ENCODE measurements around the gene FBXO9. TPM values are rescaled to one million over a fixed set of nuclear protein-coding genes. Genes with fewer than 3 reads are reported as not detected.
"Not testable (repeated sequence)": the region's sequence is repeated elsewhere in the genome, so short reads cannot be mapped to it uniquely, and the experiment has no call there.

The FBXO9 gene
- total RNA-seq, 1 donor from 2014 or later: 34.1 TPM

GRCh38 chr6:53045891-53046673, 19.1 kb upstream of the FBXO9 start:
- Histone ChIP-seq H3K36me3 (peaks cover under 1 to 1% of the 10 kb centered on the region in 2 donors), H3K9me3 (no peaks in the 10 kb centered on the region), H3K4me1 (peaks cover 5 to 23% of the 10 kb centered on the region in 2 donors), H3K27ac (no peak overlapping the region), H3K4me3 (no peak overlapping the region), H3K27me3 (no peaks in the 10 kb centered on the region)
- intact Hi-C loops (cut with DNase I): no loop called here
- DNase-seq (ENCODE audit: low spot score in 2 of 2): no peak
- no peak for TF ChIP-seq CTCF (IDR thresholded peaks at IDR 0.05)

GRCh38 chr6:53048431-53049195, 16.6 kb upstream of the FBXO9 start:
- peak overlapping the region in 1 of 2 donors; percentile 2 for H3K4me3 ChIP-seq
- no peaks in the 10 kb centered on the region for H3K9me3 ChIP-seq
- intact Hi-C loops (cut with DNase I): no loop called here
- H3K4me1 ChIP-seq: peaks cover 5 to 6% of the 10 kb centered on the region in 2 donors
- H3K27me3 ChIP-seq: no peaks in the 10 kb centered on the region
- DNase-seq (ENCODE audit: low spot score in 2 of 2): no peak
- TF ChIP-seq CTCF (IDR thresholded peaks at IDR 0.05): no peak
- no peak overlapping the region for H3K27ac ChIP-seq
- H3K36me3 ChIP-seq: peaks cover 0 to 7% of the 10 kb centered on the region in 2 donors

- intact Hi-C loops (cut with DNase I): no loop called here
- no peaks in the 10 kb centered on the region for H3K9me3 ChIP-seq
- H3K27me3 ChIP-seq: no peaks in the 10 kb centered on the region
- DNase-seq (ENCODE audit: low spot score in 2 of 2): no peak
- peaks cover 0 to 7% of the 10 kb centered on the region in 2 donors for H3K36me3 ChIP-seq
- H3K27ac ChIP-seq: no peak overlapping the region
- TF ChIP-seq CTCF (IDR thresholded peaks at IDR 0.05): no peak
- no peaks in the 10 kb centered on the region for H3K4me1 ChIP-seq
- H3K4me3 ChIP-seq: no peak overlapping the region
Observed at GRCh38 chr6:53049415-53049814, 15.8 kb upstream of the FBXO9 start.

GRCh38 chr6:53052152-53052551, 13.1 kb upstream of the FBXO9 start:
- H3K4me1 ChIP-seq; H3K4me3 ChIP-seq; H3K27me3 ChIP-seq; DNase-seq (ENCODE audit: low spot score in 2 of 2); H3K9me3 ChIP-seq; H3K36me3 ChIP-seq; intact Hi-C loops (cut with DNase I); H3K27ac ChIP-seq: not testable (repeated sequence)

GRCh38 chr6:53054532-53054931, 10.7 kb upstream of the FBXO9 start:
- H3K4me3 ChIP-seq: no peak overlapping the region
- TF ChIP-seq CTCF (IDR thresholded peaks at IDR 0.05): no peak
- H3K36me3 ChIP-seq: peaks cover 0 to 7% of the 10 kb centered on the region in 2 donors
- intact Hi-C loops (cut with DNase I): no loop called here
- peaks cover 0 to 16% of the 10 kb centered on the region in 2 donors for H3K4me1 ChIP-seq
- H3K27ac ChIP-seq: no peak overlapping the region
- H3K9me3 ChIP-seq: no peaks in the 10 kb centered on the region
- DNase-seq (ENCODE audit: low spot score in 2 of 2): no peak
- no peaks in the 10 kb centered on the region for H3K27me3 ChIP-seq

- H3K9me3 ChIP-seq: no peaks in the 10 kb centered on the region
- H3K4me1 ChIP-seq: peaks cover 4 to 19% of the 10 kb centered on the region in 2 donors
- DNase-seq (ENCODE audit: low spot score in 2 of 2): no peak
- intact Hi-C loops (cut with DNase I): no loop called here
- TF ChIP-seq CTCF (IDR thresholded peaks at IDR 0.05): no peak
- H3K4me3 ChIP-seq: peak overlapping the region in 1 of 2 donors; percentile 8
- no peak overlapping the region for H3K27ac ChIP-seq
- peaks cover 0 to 7% of the 10 kb centered on the region in 2 donors for H3K36me3 ChIP-seq
- no peaks in the 10 kb centered on the region for H3K27me3 ChIP-seq
Observed at GRCh38 chr6:53055873-53056272, 9.3 kb upstream of the FBXO9 start.
